ENCODE measurements around the gene KRTAP3-1. TPM values are rescaled to one million over a fixed set of nuclear protein-coding genes. Genes with fewer than 3 reads are reported as not detected.
"Not testable (repeated sequence)": the region's sequence is repeated elsewhere in the genome, so short reads cannot be mapped to it uniquely, and the experiment has no call there.

The KRTAP3-1 gene
- total RNA-seq = not detected
- not detected for total RNA-seq (2013)
- 0 to 0.05 (median 0) reads per million in 29 experiments for total RNA-seq

GRCh38 chr17:41008811-41009210, at the start of gene KRTAP3-1:
Gene KRTAP3-1, minus strand, starts transcription at chr17:41009128. Its CDS starts 54 bp downstream, at chr17:41009074.
- Mint-ChIP-seq H3K4me1 (no peaks in the 10 kb centered on the region), H3K27ac (no peak within 1 kb of the TSS), H3K9me3 (no peaks in the 10 kb centered on the region), H3K4me3 (no peak within 1 kb of the TSS), H3K36me3 (no peaks in the 10 kb centered on the region), H3K27me3 (peaks cover 4 to 9% of the 10 kb centered on the region in 2 donors)
- DNase-seq = no peak
- Histone ChIP-seq H3K27ac (ENCODE audit: low read length) (no peak within 1 kb of the TSS), H3K4me1 (ENCODE audit: control insufficient read depth in 1 of 2, extremely low read depth in 1 of 2, insufficient read depth in 2 of 2, low read length in 2 of 2) (no peaks in the 10 kb centered on the region), H3K4me3 (ENCODE audit: control insufficient read depth in 1 of 2, extremely low read depth in 1 of 2, low read length in 1 of 2) (no peak within 1 kb of the TSS), H3K9me3 (no peaks in the 10 kb centered on the region), H3K36me3 (ENCODE audit: control insufficient read depth in 2 of 2, extremely low read depth in 1 of 2, insufficient read depth in 1 of 2, low read length in 1 of 2) (no peaks in the 10 kb centered on the region), H3K27me3 (replicated peaks in 1 of 2; ENCODE audit: control insufficient read depth in 2 of 2, extremely low read depth in 1 of 2, insufficient read depth in 2 of 2, low read length in 1 of 2) (peaks cover 0 to 9% of the 10 kb centered on the region in 2 experiments)
- POLR2A ChIA-PET = no interaction called here
- WGBS (ENCODE audit: insufficient coverage) = 89% methylated on average over 2 of the region's 8 CpGs
- ATAC-seq (replicated peaks in 1 of 4) = no peak
- CTCF ChIA-PET = no interaction called here

GRCh38 chr17:41057547-41057946, 48.6 kb upstream of the KRTAP3-1 start:
- ChIA-PET CTCF (no interaction called here), POLR2A (no interaction called here)
- Mint-ChIP-seq H3K4me3 (no peak overlapping the region), H3K9me3 (peaks cover 0 to 3% (median 0%) of the 10 kb centered on the region in 3 donors), H3K36me3 (no peaks in the 10 kb centered on the region), H3K4me1 (peaks cover 0 to 4% (median 0%) of the 10 kb centered on the region in 3 donors), H3K27me3 (peaks cover 41 to 58% of the 10 kb centered on the region in 2 donors), H3K27ac (no peak overlapping the region)
- no peaks in the 10 kb centered on the region for H3K9me3 ChIP-seq
- no peak overlapping the region for H3K27ac ChIP-seq (ENCODE audit: low read length)
- DNase-seq (no peak), ATAC-seq (replicated peaks in 1 of 4) (no peak)
- no CpG with 5 or more reads among the region's 1 CpG for WGBS (ENCODE audit: insufficient coverage)
- H3K4me1 ChIP-seq (ENCODE audit: control insufficient read depth in 1 of 2, extremely low read depth in 1 of 2, insufficient read depth in 2 of 2, low read length in 2 of 2) = no peaks in the 10 kb centered on the region
- no peaks in the 10 kb centered on the region for H3K36me3 ChIP-seq (ENCODE audit: control insufficient read depth in 2 of 2, extremely low read depth in 1 of 2, insufficient read depth in 1 of 2, low read length in 1 of 2)
- H3K4me3 ChIP-seq (ENCODE audit: control insufficient read depth in 1 of 2, extremely low read depth in 1 of 2, low read length in 1 of 2) = no peak overlapping the region
- peaks cover 7 to 8% of the 10 kb centered on the region in 2 experiments for H3K27me3 ChIP-seq (replicated peaks in 1 of 2; ENCODE audit: control insufficient read depth in 2 of 2, extremely low read depth in 1 of 2, insufficient read depth in 2 of 2, low read length in 1 of 2)

GRCh38 chr17:41055130-41055529, 46.2 kb upstream of the KRTAP3-1 start, which contains the start of gene KRTAP2-2:
Gene KRTAP2-2, minus strand, starts transcription at chr17:41055230. Its CDS starts 19 bp downstream, at chr17:41055211.
- H3K36me3 ChIP-seq (ENCODE audit: control insufficient read depth in 2 of 2, extremely low read depth in 1 of 2, insufficient read depth in 1 of 2, low read length in 1 of 2); H3K9me3 ChIP-seq; H3K4me3 ChIP-seq (ENCODE audit: control insufficient read depth in 1 of 2, extremely low read depth in 1 of 2, low read length in 1 of 2); H3K36me3 Mint-ChIP-seq; H3K27ac Mint-ChIP-seq; POLR2A ChIA-PET; H3K27me3 ChIP-seq (replicated peaks in 1 of 2; ENCODE audit: control insufficient read depth in 2 of 2, extremely low read depth in 1 of 2, insufficient read depth in 2 of 2, low read length in 1 of 2); CTCF ChIA-PET; ATAC-seq (replicated peaks in 1 of 4); H3K4me3 Mint-ChIP-seq; H3K27ac ChIP-seq (ENCODE audit: low read length); H3K4me1 Mint-ChIP-seq; H3K9me3 Mint-ChIP-seq; DNase-seq; H3K4me1 ChIP-seq (ENCODE audit: control insufficient read depth in 1 of 2, extremely low read depth in 1 of 2, insufficient read depth in 2 of 2, low read length in 2 of 2): not testable (repeated sequence)
- WGBS (ENCODE audit: insufficient coverage) = no CpG with 5 or more reads among the region's 6 CpGs
- peaks cover 28 to 50% of the 10 kb centered on the region in 2 donors for H3K27me3 Mint-ChIP-seq

- DNase-seq; H3K36me3 Mint-ChIP-seq; H3K27me3 ChIP-seq (replicated peaks in 1 of 2; ENCODE audit: control insufficient read depth in 2 of 2, extremely low read depth in 1 of 2, insufficient read depth in 2 of 2, low read length in 1 of 2); H3K36me3 ChIP-seq (ENCODE audit: control insufficient read depth in 2 of 2, extremely low read depth in 1 of 2, insufficient read depth in 1 of 2, low read length in 1 of 2); H3K9me3 Mint-ChIP-seq; H3K27ac Mint-ChIP-seq; H3K4me3 ChIP-seq (ENCODE audit: control insufficient read depth in 1 of 2, extremely low read depth in 1 of 2, low read length in 1 of 2); H3K27ac ChIP-seq (ENCODE audit: low read length); H3K4me3 Mint-ChIP-seq; ATAC-seq (replicated peaks in 1 of 4); H3K4me1 ChIP-seq (ENCODE audit: control insufficient read depth in 1 of 2, extremely low read depth in 1 of 2, insufficient read depth in 2 of 2, low read length in 2 of 2); H3K9me3 ChIP-seq; CTCF ChIA-PET; H3K4me1 Mint-ChIP-seq; POLR2A ChIA-PET: not testable (repeated sequence)
- WGBS (ENCODE audit: insufficient coverage) = 71% methylated on average over 5 of the region's 9 CpGs
- peaks cover 27 to 51% of the 10 kb centered on the region in 2 donors for H3K27me3 Mint-ChIP-seq
Observed at GRCh38 chr17:41054556-41054955, 45.6 kb upstream of the KRTAP3-1 start.

- Mint-ChIP-seq H3K9me3 (peaks cover 0 to 3% (median 0%) of the 10 kb centered on the region in 3 donors), H3K4me1 (no peaks in the 10 kb centered on the region), H3K27ac (no peak overlapping the region), H3K4me3 (no peak overlapping the region), H3K36me3 (no peaks in the 10 kb centered on the region), H3K27me3 (peaks cover 22 to 47% of the 10 kb centered on the region in 2 donors)
- no peaks in the 10 kb centered on the region for H3K4me1 ChIP-seq (ENCODE audit: control insufficient read depth in 1 of 2, extremely low read depth in 1 of 2, insufficient read depth in 2 of 2, low read length in 2 of 2)
- no peaks in the 10 kb centered on the region for H3K36me3 ChIP-seq (ENCODE audit: control insufficient read depth in 2 of 2, extremely low read depth in 1 of 2, insufficient read depth in 1 of 2, low read length in 1 of 2)
- DNase-seq (no peak), ATAC-seq (replicated peaks in 1 of 4) (no peak)
- no peak overlapping the region for H3K4me3 ChIP-seq (ENCODE audit: control insufficient read depth in 1 of 2, extremely low read depth in 1 of 2, low read length in 1 of 2)
- ChIA-PET CTCF (no interaction called here), POLR2A (no interaction called here)
- H3K9me3 ChIP-seq = no peaks in the 10 kb centered on the region
- WGBS (ENCODE audit: insufficient coverage) = 61% methylated on average over 3 of the region's 4 CpGs
- peaks cover 4 to 5% of the 10 kb centered on the region in 2 experiments for H3K27me3 ChIP-seq (replicated peaks in 1 of 2; ENCODE audit: control insufficient read depth in 2 of 2, extremely low read depth in 1 of 2, insufficient read depth in 2 of 2, low read length in 1 of 2)
- no peak overlapping the region for H3K27ac ChIP-seq (ENCODE audit: low read length)
Observed at GRCh38 chr17:41054025-41054424, 45.1 kb upstream of the KRTAP3-1 start.

- no peak overlapping the region for H3K4me3 Mint-ChIP-seq
- peaks cover 11 to 50% of the 10 kb centered on the region in 2 donors for H3K27me3 Mint-ChIP-seq
Observed at GRCh38 chr17:41052566-41052965, 43.6 kb upstream of the KRTAP3-1 start.

GRCh38 chr17:41049110-41049509, 40.2 kb upstream of the KRTAP3-1 start:
- no peaks in the 10 kb centered on the region for H3K4me1 ChIP-seq (ENCODE audit: control insufficient read depth in 1 of 2, extremely low read depth in 1 of 2, insufficient read depth in 2 of 2, low read length in 2 of 2)
- H3K4me1 Mint-ChIP-seq = peaks cover 0 to 1% (median 0%) of the 10 kb centered on the region in 3 donors
- H3K4me3 Mint-ChIP-seq = no peak overlapping the region
- no peak overlapping the region for H3K4me3 ChIP-seq (ENCODE audit: control insufficient read depth in 1 of 2, extremely low read depth in 1 of 2, low read length in 1 of 2)
- H3K9me3 ChIP-seq = no peaks in the 10 kb centered on the region
- no peak for ATAC-seq (replicated peaks in 1 of 4)
- POLR2A ChIA-PET = no interaction called here
- H3K27ac Mint-ChIP-seq = no peak overlapping the region
- H3K9me3 Mint-ChIP-seq = no peaks in the 10 kb centered on the region
- H3K36me3 ChIP-seq (ENCODE audit: control insufficient read depth in 2 of 2, extremely low read depth in 1 of 2, insufficient read depth in 1 of 2, low read length in 1 of 2) = no peaks in the 10 kb centered on the region
- CTCF ChIA-PET = no interaction called here
- H3K27me3 Mint-ChIP-seq = peaks cover 17 to 44% of the 10 kb centered on the region in 2 donors
- DNase-seq = no peak
- no peaks in the 10 kb centered on the region for H3K36me3 Mint-ChIP-seq
- 31% methylated on average over 2 of the region's 2 CpGs for WGBS (ENCODE audit: insufficient coverage)
- H3K27ac ChIP-seq (ENCODE audit: low read length) = no peak overlapping the region
- peaks cover 2 to 8% of the 10 kb centered on the region in 2 experiments for H3K27me3 ChIP-seq (replicated peaks in 1 of 2; ENCODE audit: control insufficient read depth in 2 of 2, extremely low read depth in 1 of 2, insufficient read depth in 2 of 2, low read length in 1 of 2)

More at GRCh38 chr17:41052566-41052965, 43.6 kb upstream of the KRTAP3-1 start:
- H3K9me3 ChIP-seq = no peaks in the 10 kb centered on the region
- no peaks in the 10 kb centered on the region for H3K4me1 ChIP-seq (ENCODE audit: control insufficient read depth in 1 of 2, extremely low read depth in 1 of 2, insufficient read depth in 2 of 2, low read length in 2 of 2)
- H3K27ac Mint-ChIP-seq = no peak overlapping the region
- no peaks in the 10 kb centered on the region for H3K4me1 Mint-ChIP-seq
- H3K27me3 ChIP-seq (replicated peaks in 1 of 2; ENCODE audit: control insufficient read depth in 2 of 2, extremely low read depth in 1 of 2, insufficient read depth in 2 of 2, low read length in 1 of 2) = peaks cover 5 to 6% of the 10 kb centered on the region in 2 experiments
- no peaks in the 10 kb centered on the region for H3K36me3 Mint-ChIP-seq
- ATAC-seq (replicated peaks in 1 of 4) = no peak
- ChIA-PET CTCF (interaction anchor here in 1 of 2 donors (0.6 kb wide), 1 partner anchor 141 kb away, joined by 4 read pairs; no protein-coding TSS in a partner anchor), POLR2A (no interaction called here)
- H3K36me3 ChIP-seq (ENCODE audit: control insufficient read depth in 2 of 2, extremely low read depth in 1 of 2, insufficient read depth in 1 of 2, low read length in 1 of 2) = no peaks in the 10 kb centered on the region
- H3K27ac ChIP-seq (ENCODE audit: low read length) = no peak overlapping the region
- no peak overlapping the region for H3K4me3 ChIP-seq (ENCODE audit: control insufficient read depth in 1 of 2, extremely low read depth in 1 of 2, low read length in 1 of 2)
- no peak for DNase-seq
- peaks cover 0 to 2% (median 0%) of the 10 kb centered on the region in 3 donors for H3K9me3 Mint-ChIP-seq

All from T-cell (primary cell).